GM12873 (cell line): ENCODE measurements around the gene CACNA1I.

Experiments used
- TF ChIP-seq, protein P1 (sequence below): IDR thresholded peaks from 2 replicates; pipeline ENCODE4 v1.5.1; 2012; ENCODE audit warnings: low read depth, mild to moderate bottlenecking, moderate library complexity, low read length, control low read depth; ENCODE audit not compliant: insufficient read depth; ENCODE audit errors: missing control alignments

CACNA1I gene

DNA sequence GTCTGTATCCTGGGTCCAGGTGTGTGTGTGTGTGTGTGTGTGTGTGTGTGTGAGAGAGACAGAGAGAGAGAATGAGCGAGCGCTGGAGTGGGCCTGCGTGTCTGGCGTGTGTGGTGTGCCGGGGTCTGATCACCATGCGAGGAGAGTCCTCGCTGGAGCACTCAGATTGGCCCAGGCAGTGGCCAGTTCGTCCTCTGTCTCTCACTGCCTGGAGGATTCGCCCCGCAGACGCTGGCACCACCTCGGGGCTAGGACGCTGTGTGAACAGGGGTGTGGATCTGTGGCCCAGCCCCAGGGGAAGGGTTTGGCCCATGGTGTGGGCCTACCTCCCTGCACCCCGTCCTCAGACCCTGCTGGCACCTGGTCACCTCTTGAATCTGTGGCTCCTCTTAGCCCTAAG lies 11.6 kb upstream of the CACNA1I start:
- TF ChIP-seq, protein P1, sequence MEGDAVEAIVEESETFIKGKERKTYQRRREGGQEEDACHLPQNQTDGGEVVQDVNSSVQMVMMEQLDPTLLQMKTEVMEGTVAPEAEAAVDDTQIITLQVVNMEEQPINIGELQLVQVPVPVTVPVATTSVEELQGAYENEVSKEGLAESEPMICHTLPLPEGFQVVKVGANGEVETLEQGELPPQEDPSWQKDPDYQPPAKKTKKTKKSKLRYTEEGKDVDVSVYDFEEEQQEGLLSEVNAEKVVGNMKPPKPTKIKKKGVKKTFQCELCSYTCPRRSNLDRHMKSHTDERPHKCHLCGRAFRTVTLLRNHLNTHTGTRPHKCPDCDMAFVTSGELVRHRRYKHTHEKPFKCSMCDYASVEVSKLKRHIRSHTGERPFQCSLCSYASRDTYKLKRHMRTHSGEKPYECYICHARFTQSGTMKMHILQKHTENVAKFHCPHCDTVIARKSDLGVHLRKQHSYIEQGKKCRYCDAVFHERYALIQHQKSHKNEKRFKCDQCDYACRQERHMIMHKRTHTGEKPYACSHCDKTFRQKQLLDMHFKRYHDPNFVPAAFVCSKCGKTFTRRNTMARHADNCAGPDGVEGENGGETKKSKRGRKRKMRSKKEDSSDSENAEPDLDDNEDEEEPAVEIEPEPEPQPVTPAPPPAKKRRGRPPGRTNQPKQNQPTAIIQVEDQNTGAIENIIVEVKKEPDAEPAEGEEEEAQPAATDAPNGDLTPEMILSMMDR = no peak

DNA sequence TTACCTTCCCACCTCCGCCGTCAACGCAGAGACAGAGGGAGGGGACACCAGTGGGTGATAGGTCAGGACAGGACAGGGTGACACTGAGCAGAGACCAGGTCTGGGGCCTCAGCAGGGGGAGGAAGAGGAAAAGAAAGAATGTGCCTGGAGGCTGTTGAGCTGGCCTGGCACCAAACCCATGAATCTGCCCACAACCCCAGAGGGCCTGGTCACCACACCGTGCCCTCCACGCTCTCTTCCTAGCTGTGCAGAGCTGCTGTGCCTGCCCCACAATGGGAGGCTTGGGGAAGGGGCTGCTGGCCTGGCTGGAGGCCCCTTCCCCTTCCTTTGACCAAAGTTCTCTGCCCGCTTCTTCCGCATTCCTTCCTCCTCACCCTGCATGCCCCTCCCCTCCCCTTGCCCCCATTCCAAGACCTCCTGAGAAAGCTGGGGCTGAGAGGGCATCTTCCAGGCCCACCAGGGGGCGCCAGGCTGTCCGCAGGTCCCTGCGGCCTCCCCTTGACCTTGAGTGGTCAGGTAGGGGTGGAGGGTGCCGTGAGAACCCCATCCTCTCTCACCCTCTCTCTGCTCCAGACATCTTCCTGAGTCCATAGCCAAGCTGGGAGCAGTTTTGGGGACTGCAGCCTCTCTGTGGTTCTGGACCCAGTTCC lies 11.0 kb upstream of the CACNA1I start:
- TF ChIP-seq, protein P1 = peak; percentile 64

DNA sequence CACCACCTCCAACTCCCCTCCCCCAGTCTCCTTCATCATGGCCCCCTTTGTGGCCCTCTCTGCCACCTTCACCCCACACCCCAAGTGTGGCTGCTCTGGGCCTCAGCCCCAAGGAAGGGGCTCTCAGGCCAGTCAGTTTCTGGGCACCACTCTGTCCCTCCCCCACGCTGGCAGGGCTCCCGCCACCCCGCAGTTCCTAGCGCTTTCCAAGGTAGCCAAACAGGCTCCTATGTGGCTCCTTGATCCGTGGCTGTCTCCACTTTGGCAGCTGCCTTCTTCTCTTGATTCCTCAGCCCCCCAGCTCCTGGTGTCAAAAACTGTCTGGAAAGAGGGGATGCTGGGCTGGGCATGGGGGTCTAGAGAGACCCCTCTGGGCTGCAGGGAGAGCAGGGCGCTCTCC lies 10.4 kb upstream of the CACNA1I start:
- TF ChIP-seq, protein P1 = no peak

DNA sequence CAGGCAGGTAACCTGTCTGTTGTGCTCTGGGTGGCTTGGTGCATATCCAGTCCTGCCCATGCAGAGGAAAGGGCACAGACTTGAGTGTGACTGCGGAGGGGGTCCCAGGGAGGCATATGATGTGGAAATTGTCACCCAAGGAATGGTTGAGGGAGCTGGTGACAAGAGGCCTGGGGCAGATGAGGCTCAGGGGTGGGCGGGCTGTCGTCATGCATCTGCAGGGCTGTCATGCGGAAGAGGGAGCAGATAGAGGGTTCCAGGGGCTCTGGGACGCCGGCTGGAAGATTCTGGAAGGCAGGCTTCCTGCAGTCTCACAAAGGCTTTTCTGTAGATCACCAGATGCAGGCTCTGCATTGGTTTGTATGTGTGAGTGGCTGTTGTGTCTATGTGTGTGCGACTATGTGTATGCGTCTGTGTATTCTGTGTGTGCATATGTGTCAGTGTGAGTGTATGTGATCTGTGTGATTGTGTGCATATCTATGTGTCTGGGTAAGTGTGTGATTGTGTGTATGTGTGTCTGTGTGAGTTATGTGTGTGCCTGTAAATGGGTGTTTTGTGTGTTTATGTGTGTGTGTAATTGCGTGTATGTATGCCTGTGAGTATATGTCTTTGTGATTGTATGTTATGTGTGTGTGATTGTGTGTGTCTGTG lies 7.6 kb upstream of the CACNA1I start:
- TF ChIP-seq, protein P1 = no peak

DNA sequence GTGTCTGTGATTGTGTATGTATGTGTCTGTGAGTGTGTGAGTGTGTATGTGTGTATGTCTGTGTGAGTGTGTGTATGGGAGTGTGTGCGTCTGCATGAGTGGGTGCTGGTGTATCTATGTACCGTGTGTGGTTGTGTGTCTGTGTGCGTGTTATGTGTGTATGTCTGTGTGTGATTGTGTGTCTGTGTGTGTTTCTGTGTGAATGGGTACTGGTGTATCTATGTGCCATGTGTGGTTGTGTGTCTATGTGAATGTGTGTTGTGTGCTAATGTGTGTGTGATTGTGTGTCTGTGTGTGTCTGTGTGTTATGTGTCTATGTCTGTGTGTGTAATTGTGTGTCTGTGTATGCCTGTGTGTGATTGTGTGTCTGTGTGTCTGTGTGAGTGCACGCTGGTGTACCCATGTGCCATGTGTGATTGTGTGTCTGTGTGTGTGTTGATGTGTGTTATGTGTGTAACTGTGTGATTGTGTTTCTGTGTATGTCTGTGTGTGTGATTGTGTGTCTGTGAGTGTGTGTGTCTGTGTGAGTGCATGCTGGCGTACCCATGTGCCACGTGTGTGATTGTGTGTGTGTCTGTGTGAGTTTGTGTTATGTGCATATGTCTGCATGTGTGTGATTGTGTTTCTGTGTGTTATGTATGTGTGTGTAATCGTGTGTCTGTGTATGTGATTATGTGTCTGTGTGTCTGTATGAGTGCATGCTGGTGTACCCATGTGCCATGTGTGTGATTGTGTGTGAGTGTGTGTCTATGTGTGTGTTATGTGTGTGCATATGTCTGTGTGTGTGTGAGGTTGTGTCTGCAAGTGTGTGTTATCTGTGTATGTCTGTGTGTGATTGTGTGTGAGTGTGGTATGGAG lies 6.8 kb upstream of the CACNA1I start:
- TF ChIP-seq, protein P1 = no peak

DNA sequence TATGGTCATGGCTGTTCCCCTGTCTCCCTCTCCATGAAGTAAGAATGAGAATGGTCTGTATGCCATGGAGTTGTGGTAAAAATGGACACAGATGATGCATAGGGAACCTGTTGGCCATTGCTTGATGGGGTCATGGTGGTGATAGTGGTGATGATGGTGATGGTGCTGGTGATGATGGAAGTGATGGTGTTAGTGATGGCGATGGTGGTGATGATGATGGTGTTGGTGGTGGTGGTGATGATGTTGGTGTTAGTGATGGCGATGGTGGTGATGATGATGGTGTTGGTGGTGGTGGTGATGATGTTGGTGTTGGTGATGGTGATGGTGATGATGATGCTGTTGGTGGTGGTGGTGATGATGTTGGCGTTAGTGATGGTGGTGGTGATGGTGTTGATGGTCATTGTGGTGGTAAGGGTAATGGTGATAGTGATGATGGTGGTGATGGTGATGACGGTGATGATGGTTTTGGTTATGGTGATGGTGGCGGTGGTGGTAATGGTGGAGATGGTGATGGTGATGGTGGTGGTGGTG lies 5.1 kb upstream of the CACNA1I start:
- TF ChIP-seq, protein P1 = no peak
